ENCODE measurements around the gene KCNE3. TPM values are rescaled to one million over a fixed set of nuclear protein-coding genes. Genes with fewer than 3 reads are reported as not detected.
A peak's percentile ranks its signal among the peaks of the same experiment; 100 is the strongest.

KCNE3 gene
- total and polyA plus RNA-seq, 9 of the 15 experiments (the other 6 are each of a cell fraction or from before 2014, with no cell fraction given), result 1.6 to 8.7 (median 6.2) TPM

GRCh38 chr11:74459584-74459983, 7.8 kb downstream of the KCNE3 start (continued):
- no peak for TF ChIP-seq EWSR1 (IDR thresholded peaks at IDR 0.05; ENCODE audit: borderline replicate concordance, low read depth, partially characterized antibody)
- no peak for TF ChIP-seq BCLAF1 (IDR thresholded peaks at IDR 0.05; ENCODE audit: borderline replicate concordance in 1 of 2, control insufficient read depth in 1 of 2, low read depth in 2 of 2, low read length in 1 of 2)
- no peak for TF ChIP-seq FOXA1 (IDR thresholded peaks at IDR 0.05; ENCODE audit: borderline replicate concordance)
- no peak for TF ChIP-seq TAF9B (IDR thresholded peaks at IDR 0.05; ENCODE audit: partially characterized antibody)
- no peak for TF ChIP-seq NONO (IDR thresholded peaks at IDR 0.05; ENCODE audit: low read depth in 2 of 2, low read length in 1 of 2)
- TF ChIP-seq PHF8 (IDR thresholded peaks at IDR 0.05; ENCODE audit: borderline replicate concordance, low read length), result no peak
- no peak for TF ChIP-seq ZNF133 (CRISPR knock-in tag; IDR thresholded peaks at IDR 0.05)
- no peak for TF ChIP-seq NFE2L1 (tag; IDR thresholded peaks at IDR 0.05; ENCODE audit: borderline replicate concordance, low read depth)
- no peak for TF ChIP-seq CXXC5 (CRISPR knock-in tag; IDR thresholded peaks at IDR 0.05)
- no peak for TF ChIP-seq HMGXB4 (CRISPR knock-in tag; IDR thresholded peaks at IDR 0.05)
- no peak for TF ChIP-seq ILF3 (IDR thresholded peaks at IDR 0.05; ENCODE audit: borderline replicate concordance)
- TF ChIP-seq FOXP1 (CRISPR knock-in tag; IDR thresholded peaks at IDR 0.05), result no peak
- no peak for TF ChIP-seq TRIM25 (IDR thresholded peaks at IDR 0.05; ENCODE audit: borderline replicate concordance)
- peak; percentile 46; the same call in 1 of the 2 replicates for TF ChIP-seq L3MBTL2 (IDR thresholded peaks at IDR 0.05)
- no peak for TF ChIP-seq XRCC5 (IDR thresholded peaks at IDR 0.05; ENCODE audit: low read depth, low read length)
- TF ChIP-seq HMBOX1 (IDR thresholded peaks at IDR 0.05), result peak; percentile 79
- TF ChIP-seq SP1 (CRISPR knock-in tag; IDR thresholded peaks at IDR 0.05), result no peak
- no peak for TF ChIP-seq HINFP (tag; conservative IDR thresholded peaks at IDR 0.05; ENCODE audit: low read depth)
